GM19351 (cell line): Measurements from ENCODE around the gene FAM181A.
A peak's percentile ranks its signal among the peaks of the same experiment; 100 is the strongest.

Source experiments
- ATAC-seq: cut with Tn5 transposase; IDR thresholded peaks from one replicate; pipeline ENCODE4 v1.9.1; 2021; ENCODE audit warnings: mild to moderate bottlenecking, moderate library complexity; ENCODE audit not compliant: unreplicated experiment

The FAM181A gene

GRCh38 chr14:93947282-93947681, 20.1 kb downstream of the FAM181A start:
- ATAC-seq: no peak

- no peak for ATAC-seq
Measured at GRCh38 chr14:93949511-93950075, 22.4 kb downstream of the FAM181A start.

DNA sequence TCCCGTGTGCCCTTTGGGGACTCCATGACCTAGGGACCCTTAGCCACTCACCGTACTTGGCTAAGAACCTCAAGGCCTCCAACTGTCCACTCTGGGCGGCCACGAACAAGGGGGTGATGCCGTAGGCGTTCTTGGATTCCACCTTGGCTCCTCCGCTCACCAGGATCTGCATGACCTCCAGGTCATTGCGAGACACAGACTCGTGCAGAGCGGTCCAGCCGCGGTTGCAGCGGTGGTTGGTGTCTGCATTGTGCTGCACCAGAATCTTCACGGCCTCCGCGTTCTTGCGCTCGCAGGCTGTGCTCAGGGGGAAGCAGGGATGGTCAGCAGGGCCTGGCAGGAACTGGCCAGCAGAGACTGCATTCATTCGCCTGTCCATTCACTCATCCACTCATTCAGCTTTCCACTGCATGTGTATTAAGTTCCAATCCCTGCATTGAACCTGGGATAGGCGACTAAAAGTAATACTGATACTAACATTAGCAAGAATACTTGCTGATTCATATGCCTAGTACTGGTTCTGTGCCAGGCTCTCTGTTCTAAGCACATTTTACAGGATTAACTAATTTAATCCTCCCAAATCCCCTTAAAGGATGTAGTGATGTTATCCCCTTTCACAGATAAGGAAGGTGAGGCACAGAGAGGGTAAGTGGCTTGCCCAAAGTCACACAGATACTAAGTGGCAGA, 23.9 kb downstream of the FAM181A start:
- ATAC-seq: no peak

- ATAC-seq: no peak
Measured at GRCh38 chr14:93951635-93952540, 24.7 kb downstream of the FAM181A start.

DNA sequence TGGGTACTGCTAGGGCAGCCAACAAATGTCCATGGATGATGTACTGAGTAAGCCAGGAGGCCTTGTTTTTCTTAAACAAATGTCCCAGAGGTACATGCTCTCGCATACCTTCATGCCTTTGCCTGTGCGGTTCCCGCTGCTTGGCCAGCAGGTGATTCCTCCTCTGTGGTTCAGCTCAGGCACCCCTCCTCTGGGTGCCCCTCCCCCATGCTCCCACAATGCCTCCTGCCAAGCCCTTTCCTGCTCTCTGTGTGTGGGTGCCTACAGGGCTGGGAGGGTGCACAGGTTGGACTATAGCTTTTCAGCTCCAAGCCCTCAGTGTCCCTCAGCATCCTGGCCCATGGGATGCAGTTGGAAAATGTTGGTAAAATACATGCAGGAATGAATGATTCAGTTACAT, 25.7 kb downstream of the FAM181A start:
- no peak for ATAC-seq

DNA sequence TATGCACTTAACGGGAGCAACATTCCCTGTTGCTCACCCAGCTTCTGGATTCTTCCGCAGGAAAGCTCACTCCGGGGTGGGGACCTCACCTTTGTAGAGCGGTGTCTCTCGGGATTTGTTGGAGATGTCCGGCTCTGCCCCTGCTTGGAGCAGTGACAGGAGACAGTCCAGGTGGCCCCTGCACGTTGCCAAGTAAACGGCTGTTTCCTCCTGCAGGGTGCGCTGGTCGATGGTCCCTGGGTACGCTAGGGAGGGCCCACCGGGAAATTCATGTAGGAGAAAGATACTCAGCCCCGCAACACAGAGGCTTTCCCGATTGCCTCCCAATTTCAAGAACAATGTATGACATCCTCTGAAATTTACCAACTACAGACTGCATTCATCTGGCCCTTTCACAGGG, 26.1 kb downstream of the FAM181A start:
- ATAC-seq: no peak

DNA sequence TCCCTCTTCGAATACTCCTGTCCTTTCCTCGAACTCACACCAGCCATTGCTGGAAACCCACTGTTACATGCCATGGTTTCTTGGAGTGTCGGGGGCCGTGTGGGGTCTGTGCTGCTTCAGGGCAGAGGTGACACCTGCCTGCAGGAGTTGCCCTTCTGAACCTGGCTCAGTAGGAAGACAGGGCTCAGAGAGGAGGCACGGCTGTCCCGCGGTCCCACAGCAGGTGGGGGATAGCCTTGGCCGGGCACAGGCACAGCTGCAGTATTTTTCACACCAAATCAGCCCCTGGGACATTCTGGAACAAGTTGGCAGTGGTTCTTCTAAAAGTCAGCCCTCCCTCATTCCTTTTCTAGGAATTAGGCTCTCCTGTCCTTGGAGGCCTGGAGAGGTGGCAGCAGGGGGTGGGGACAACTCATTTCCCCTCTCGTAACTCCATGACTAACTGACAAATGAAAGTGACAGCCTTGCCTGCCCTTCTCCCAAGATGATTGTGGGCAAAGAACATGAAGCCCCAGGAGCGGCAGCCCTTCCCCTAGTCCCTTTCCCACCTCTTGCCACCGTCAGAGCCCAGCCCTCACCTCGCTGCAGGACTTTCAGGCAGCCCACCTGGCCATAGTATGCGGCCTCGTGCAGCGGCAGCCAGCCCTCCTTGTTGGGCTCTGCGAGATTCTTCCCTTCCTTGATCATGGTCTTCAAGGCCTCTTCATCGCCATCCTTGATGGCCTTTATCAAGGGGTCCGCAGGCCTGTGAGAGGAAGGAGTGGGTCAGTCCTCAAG, 26.8 kb downstream of the FAM181A start:
- no peak for ATAC-seq

- no peak for ATAC-seq
Measured at GRCh38 chr14:93954516-93954830, 27.3 kb downstream of the FAM181A start.

- ATAC-seq: peak; percentile 37
Measured at GRCh38 chr14:93954900-93955849, 28.0 kb downstream of the FAM181A start.

DNA sequence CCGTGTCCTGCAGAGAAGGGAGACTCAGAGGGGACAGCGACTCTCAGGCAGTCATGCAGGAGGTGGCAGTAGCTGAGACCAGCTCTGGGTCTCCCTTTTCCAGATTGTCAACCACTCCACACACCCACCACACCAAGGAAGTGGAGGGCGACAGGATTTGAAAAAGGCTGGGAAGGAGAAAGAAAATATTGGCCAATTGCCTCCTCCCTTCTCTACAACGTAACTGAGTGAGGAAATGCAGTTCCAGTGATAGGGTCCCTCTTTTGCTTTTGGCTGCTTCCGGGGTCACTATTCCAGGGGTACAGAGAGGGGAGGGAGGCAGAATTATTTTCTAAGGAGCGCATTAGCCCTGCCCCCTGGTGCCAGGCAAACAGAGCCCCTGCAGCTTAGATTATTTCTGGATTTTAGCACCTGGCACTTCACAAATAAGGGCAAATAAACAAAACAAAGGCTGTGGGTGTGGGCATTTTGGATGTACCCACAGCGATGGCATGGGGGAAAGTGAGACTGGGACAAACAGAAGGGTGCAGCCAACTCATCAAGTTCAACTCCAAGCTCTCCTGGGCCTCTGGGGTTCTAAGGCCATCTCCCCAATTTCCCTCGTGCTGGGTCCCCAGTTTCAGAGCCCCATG, 28.8 kb downstream of the FAM181A start:
- no peak for ATAC-seq

DNA sequence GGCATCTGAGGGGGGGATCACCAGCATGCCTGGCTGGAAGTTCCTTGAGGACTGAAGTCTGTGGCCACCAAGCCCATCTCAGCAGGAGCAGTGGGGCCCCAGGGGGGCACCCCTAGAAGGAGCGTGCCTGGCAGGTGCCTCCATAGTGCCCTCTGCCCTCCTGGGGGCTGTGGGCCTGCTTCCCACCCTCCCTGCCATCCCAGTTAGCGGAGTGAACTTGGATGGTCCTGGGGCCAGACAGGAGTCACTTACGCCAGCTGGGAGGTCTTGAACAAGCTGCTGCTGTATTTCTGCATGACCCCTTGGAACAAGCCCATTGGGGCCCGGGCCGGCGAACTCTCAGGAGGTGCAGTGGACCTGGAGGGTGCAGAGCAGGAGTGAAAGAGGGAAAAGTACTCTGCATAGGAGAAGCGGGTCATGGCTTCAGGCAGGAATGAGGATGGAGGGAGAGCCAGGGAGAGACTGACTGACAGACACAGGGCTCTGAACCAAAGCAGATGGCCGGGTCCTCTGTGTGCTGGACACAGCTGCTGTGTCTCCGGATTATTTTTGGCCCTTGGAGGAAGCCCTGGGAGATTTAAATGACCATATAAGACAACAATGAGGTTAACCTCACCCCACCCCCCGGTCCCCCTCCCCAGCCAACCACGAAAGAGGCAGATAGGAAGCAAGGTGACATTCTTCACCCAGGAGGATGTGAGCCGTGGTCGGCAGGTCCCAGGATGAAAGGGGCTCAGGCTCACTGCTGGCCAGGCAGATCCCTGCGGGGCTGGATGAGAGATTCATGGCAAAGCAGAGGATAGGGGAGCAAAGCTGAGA, 29.6 kb downstream of the FAM181A start:
- no peak for ATAC-seq

- ATAC-seq: no peak
Measured at GRCh38 chr14:93957333-93957710, 30.2 kb downstream of the FAM181A start.

GRCh38 chr14:93957751-93958566, 30.8 kb downstream of the FAM181A start:
- ATAC-seq: no peak

DNA sequence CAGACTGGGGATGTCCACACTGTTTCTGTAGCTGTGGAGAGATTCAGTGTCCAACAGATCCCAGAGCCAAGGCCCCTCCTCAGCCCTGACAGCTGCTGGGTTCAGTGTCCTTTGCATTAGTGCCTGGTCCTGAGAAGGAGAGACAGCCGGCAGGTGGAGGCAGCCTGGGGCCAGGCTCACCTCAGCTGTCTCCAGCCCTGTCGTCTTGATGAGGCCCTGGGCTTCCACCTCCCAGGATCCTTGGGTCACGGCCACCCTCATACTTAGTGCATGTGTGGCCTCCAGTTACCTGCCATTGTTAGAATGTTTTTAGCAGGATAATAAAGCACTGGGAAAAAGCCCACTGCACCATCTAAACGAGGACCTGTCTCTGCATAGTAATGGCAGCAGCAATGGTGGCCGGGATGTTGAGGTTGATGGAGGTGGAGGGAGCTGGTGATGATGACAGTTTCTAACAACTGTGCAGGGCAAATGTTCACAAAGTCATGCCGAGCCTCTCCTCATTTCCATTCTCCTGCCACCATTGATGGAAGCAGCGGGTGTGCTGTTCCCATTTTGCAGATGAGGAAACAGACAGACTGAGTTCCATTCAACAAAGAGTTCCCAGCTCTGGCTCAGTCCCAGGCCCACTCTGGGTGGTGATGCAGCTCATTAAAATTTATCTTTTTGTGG, 31.6 kb downstream of the FAM181A start:
- ATAC-seq: no peak

DNA sequence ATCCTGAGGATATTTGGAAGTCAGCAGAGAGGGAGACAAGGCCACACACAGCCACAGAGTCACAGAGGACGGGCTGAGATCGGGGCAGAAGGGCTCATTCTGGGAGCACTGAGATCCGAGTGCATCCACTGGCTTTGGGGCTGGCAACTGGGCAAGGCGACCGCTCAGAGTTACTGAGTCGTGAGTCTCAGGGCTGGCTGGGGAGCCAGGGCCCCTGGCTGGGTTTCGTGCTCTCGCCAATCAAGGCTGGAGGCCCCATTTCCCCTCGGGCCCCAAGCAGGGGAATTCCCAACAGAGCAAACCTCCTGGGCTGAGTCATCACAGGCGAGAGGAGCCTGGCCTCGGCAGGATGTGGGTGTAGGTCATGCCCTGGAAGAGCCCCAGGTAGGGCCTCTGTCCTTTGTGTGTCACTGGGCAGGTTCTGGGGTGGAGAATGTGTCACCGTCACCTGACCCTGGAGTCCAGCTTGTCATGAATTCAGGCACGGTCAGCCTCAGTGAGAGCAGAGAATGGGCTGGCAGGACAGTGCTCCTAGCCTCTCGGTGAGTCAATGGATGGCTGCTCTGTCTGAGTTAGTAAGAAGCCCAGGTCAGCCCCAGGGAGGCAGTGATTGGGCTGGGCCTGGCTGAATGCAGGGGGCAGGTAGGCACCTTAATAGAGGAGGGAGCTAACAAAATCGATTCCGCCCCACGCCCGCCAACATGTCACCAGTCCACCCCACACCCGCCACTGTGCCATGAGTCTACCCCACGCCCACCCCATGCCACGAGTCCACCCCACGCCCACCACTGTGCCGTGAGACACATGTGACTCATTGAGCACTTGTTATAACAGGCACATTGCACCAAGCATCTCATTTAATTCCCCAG, 32.3 kb downstream of the FAM181A start:
- peak; percentile 64 for ATAC-seq

DNA sequence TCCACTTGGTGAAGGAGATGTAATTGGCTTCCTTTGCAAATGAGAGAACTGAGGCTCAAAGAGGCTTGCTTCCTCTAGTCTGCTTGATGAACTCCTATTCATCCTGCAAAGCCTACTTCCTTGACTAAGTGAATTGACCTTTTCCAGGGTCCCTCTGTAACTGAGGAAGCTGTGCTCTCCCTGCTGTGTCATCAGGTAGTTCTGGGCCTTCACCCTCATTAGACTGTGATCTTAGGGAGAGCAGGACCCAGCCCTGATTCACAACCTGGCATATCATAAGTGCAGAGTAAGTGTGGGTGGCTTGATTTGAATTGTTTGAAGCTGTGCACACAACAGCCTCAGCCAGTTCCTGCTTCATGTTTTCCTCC, 32.9 kb downstream of the FAM181A start:
- ATAC-seq: no peak
